Vagina (tissue), 2 donors: ENCODE results near the gene SDE2. TPM values are rescaled to one million over a fixed set of nuclear protein-coding genes. Genes with fewer than 3 reads are reported as not detected.

Source experiments
- DNase-seq, 2 donors: peaks; one replicate each; pipeline ENCODE4 v3.0.0-alpha.2; 2017; ENCODE audit errors: extremely low spot score in 2 of 2
- H3K27ac ChIP-seq: fragments of 200-600 bp; sonication (generic); one replicate; pipeline ENCODE4 v1.5.1; 2019
- H3K27me3 ChIP-seq: fragments of 200-600 bp; sonication (generic); one replicate; pipeline ENCODE4 v1.5.1; 2019
- H3K36me3 ChIP-seq, 2 donors: fragments of 200-600 bp; sonication (generic); one replicate each; pipeline ENCODE4 v1.5.1; 2017 to 2019
- H3K4me1 ChIP-seq: fragments of 200-600 bp; sonication (generic); one replicate; pipeline ENCODE4 v1.5.1; 2019
- H3K4me3 ChIP-seq, 2 donors: fragments of 200-600 bp; sonication (generic); 1 replicate in 1 of 2; 2 replicates in 1 of 2; pipeline ENCODE4 v1.5.1; 2016 to 2019
- H3K9me3 ChIP-seq: fragments of 200-600 bp; sonication (generic); one replicate; pipeline ENCODE4 v1.5.1; 2019
- POLR2A ChIP-seq, 2 donors: fragments of 450-650 bp; IDR thresholded peaks; one replicate each; pipeline ENCODE4 v1.6.1; 2017; ENCODE audit warnings: antibody characterized with exemption in 2 of 2, mild to moderate bottlenecking in 2 of 2, moderate library complexity in 2 of 2
- POLR2AphosphoS5 ChIP-seq, 2 donors: sonication (generic); formaldehyde crosslinking; IDR thresholded peaks; one replicate each; pipeline ENCODE4 v1.9.0; 2017; ENCODE audit warnings: antibody characterized with exemption in 2 of 2, mild to moderate bottlenecking in 2 of 2, low read depth in 1 of 2; ENCODE audit not compliant: insufficient read depth in 1 of 2
- intact Hi-C: fragments of 100-400 bp; cut with DNase I; formaldehyde crosslinking; loops from one replicate; pipeline ENCODE4 v1.15.1; 2023
- total RNA-seq: library from RNA; depleted of rRNA; stranded (reverse); fragments of >200 nt; gene quantifications from one replicate; pipeline ENCODE4 v1.2.3, GENCODE V29; 2016
- TF ChIP-seq, protein P1 (sequence below), 3 experiments: fragments of 450-650 bp in 2 of 3; fragments of 200-600 bp in 1 of 3; sonication (generic) in 1 of 3; IDR thresholded peaks; one replicate each; pipeline ENCODE4 v1.5.1; 2017 to 2019; ENCODE audit warnings: antibody characterized with exemption in 3 of 3, mild to moderate bottlenecking in 2 of 3, moderate library complexity in 2 of 3

The SDE2 gene
- total RNA-seq, 1 donor from 2014 or later = 14.7 TPM

DNA sequence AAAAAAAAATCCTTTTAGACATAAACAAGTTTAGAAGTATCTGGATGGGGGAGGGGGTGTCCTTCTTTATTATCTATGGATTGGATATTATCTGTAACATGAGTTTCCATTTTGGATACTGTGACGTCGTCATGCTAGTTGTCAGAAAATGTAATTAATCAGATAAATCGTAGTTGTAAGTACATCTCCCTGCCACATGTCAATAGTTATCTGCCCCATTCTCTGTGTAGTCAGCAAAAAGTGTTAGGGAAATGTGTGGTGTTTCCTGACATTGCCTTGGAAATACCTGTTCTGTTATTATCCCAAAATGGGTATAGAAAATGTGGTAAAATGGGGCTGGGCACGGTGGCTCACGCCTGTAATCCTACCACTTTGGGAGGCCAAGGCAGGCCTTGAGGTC is 24.6 kb upstream of the SDE2 start:
- Histone ChIP-seq H3K27me3 (no peaks in the 10 kb centered on the region), H3K4me3 (no peak overlapping the region), H3K4me1 (no peaks in the 10 kb centered on the region), H3K9me3 (no peaks in the 10 kb centered on the region), H3K36me3 (no peaks in the 10 kb centered on the region), H3K27ac (no peak overlapping the region)
- intact Hi-C loops = no loop called here
- TF ChIP-seq POLR2AphosphoS5 (IDR thresholded peaks at IDR 0.05; ENCODE audit: insufficient read depth in 1 of 2, low read depth in 1 of 2) (no peak), POLR2A (IDR thresholded peaks at IDR 0.05) (no peak)
- TF ChIP-seq, protein P1, sequence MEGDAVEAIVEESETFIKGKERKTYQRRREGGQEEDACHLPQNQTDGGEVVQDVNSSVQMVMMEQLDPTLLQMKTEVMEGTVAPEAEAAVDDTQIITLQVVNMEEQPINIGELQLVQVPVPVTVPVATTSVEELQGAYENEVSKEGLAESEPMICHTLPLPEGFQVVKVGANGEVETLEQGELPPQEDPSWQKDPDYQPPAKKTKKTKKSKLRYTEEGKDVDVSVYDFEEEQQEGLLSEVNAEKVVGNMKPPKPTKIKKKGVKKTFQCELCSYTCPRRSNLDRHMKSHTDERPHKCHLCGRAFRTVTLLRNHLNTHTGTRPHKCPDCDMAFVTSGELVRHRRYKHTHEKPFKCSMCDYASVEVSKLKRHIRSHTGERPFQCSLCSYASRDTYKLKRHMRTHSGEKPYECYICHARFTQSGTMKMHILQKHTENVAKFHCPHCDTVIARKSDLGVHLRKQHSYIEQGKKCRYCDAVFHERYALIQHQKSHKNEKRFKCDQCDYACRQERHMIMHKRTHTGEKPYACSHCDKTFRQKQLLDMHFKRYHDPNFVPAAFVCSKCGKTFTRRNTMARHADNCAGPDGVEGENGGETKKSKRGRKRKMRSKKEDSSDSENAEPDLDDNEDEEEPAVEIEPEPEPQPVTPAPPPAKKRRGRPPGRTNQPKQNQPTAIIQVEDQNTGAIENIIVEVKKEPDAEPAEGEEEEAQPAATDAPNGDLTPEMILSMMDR (IDR thresholded peaks at IDR 0.05) = no peak
- DNase-seq = no peak

DNA sequence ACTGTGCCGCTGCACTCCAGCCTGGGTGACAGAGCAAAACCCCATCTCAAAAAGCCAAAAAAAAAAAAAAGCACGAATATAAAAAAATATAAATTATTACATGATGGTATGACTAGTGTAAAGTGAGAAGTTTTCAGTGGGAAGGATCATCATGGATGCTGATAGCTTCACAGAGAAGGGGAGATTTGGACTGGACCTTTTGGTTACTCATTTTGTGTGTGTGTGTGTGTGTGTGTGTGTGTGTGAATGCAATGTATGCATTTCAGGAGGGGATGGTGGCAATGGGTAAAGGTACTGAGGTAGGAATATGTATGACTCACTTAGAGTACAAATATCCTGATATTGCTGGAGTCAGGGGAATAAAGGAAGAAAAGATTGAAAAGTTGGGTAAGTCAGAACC is 22.7 kb upstream of the SDE2 start:
- Histone ChIP-seq H3K27me3 (no peaks in the 10 kb centered on the region), H3K27ac (no peak overlapping the region), H3K4me3 (no peak overlapping the region), H3K9me3 (no peaks in the 10 kb centered on the region), H3K36me3 (no peaks in the 10 kb centered on the region), H3K4me1 (no peaks in the 10 kb centered on the region)
- TF ChIP-seq POLR2AphosphoS5 (IDR thresholded peaks at IDR 0.05; ENCODE audit: insufficient read depth in 1 of 2, low read depth in 1 of 2) (no peak), POLR2A (IDR thresholded peaks at IDR 0.05) (no peak)
- TF ChIP-seq, protein P1 (IDR thresholded peaks at IDR 0.05) = no peak
- intact Hi-C loops = no loop called here
- no peak for DNase-seq

DNA sequence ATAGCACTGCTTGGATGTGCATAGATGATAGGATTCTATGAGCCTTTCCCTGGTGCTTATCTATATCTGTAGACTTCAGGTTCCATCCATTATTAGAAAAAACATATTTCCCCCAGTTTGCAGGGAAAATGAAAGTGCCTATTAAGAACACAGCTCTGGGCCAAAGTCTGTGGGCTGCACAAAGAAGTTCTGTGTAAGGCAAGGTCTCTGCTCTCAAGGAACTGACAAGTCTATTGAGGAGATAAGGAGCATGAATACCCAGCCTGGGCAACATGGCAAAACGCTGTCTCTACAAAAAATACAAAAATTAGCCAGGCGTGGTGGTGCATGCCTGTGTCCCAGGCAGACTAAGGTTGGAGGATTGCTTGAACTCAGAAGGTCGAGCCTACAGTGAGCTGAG is 22.3 kb upstream of the SDE2 start:
- H3K36me3 ChIP-seq = no peaks in the 10 kb centered on the region
- TF ChIP-seq, protein P1 (IDR thresholded peaks at IDR 0.05) = no peak
- TF ChIP-seq POLR2A (IDR thresholded peaks at IDR 0.05) (no peak), POLR2AphosphoS5 (IDR thresholded peaks at IDR 0.05; ENCODE audit: insufficient read depth in 1 of 2, low read depth in 1 of 2) (no peak)
- intact Hi-C loops = no loop called here
- H3K4me1 ChIP-seq = no peaks in the 10 kb centered on the region
- H3K4me3 ChIP-seq = no peak overlapping the region
- DNase-seq = no peak
- no peaks in the 10 kb centered on the region for H3K27me3 ChIP-seq
- no peaks in the 10 kb centered on the region for H3K9me3 ChIP-seq
- no peak overlapping the region for H3K27ac ChIP-seq

DNA sequence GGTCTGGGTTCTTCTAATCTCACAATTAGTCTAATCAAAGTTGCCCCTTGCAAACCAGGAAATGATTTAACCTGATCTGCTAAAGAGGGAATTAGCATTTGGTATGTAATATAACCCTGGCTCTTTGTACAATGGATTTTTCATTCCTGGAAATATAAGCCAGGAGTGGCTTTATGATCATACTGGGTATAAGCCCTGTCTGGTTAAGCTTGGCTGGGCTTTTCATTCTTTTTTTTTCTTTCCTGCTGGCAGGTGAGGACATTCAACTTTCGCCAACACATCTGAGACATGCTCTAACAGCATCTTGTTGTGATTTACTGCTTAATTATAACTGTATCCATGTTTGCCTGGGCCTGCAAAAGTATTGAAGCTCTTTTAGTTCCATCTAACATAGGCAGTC is 20.4 kb upstream of the SDE2 start:
- Histone ChIP-seq H3K4me3 (no peak overlapping the region), H3K27ac (no peak overlapping the region), H3K27me3 (no peaks in the 10 kb centered on the region), H3K9me3 (no peaks in the 10 kb centered on the region), H3K36me3 (no peaks in the 10 kb centered on the region), H3K4me1 (no peaks in the 10 kb centered on the region)
- intact Hi-C loops = no loop called here
- TF ChIP-seq, protein P1 (IDR thresholded peaks at IDR 0.05) = no peak
- peak in 1 of 2 donors; percentile 37 for TF ChIP-seq POLR2AphosphoS5 (IDR thresholded peaks at IDR 0.05; ENCODE audit: insufficient read depth in 1 of 2, low read depth in 1 of 2)
- no peak for DNase-seq

DNA sequence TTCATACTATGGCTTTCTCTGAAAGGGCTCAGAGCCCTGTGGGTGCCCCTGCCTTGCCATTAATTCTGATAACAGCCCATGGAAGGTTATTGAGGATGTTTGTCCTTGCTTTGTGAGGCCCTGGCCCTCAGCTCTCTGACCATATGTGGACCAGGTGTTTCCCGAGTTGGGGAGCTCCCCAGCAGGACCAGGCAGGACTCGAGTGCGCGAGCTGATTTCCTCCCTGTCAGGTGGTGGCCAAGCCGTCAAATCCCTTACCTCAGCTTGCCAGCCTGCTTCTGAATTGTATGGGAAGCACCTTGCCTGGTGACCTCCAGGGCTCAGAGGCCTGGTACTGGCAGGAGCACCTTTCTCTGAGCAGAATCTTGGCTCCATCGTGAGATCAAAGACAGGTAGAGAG is 17.9 kb upstream of the SDE2 start:
- no peaks in the 10 kb centered on the region for H3K36me3 ChIP-seq
- no peaks in the 10 kb centered on the region for H3K9me3 ChIP-seq
- TF ChIP-seq, protein P1 (IDR thresholded peaks at IDR 0.05) = no peak
- TF ChIP-seq POLR2AphosphoS5 (IDR thresholded peaks at IDR 0.05; ENCODE audit: insufficient read depth in 1 of 2, low read depth in 1 of 2) (no peak), POLR2A (IDR thresholded peaks at IDR 0.05) (no peak)
- intact Hi-C loops = no loop called here
- no peaks in the 10 kb centered on the region for H3K27me3 ChIP-seq
- no peak overlapping the region for H3K4me3 ChIP-seq
- no peaks in the 10 kb centered on the region for H3K4me1 ChIP-seq
- DNase-seq = no peak
- no peak overlapping the region for H3K27ac ChIP-seq
